ENCODE results near the gene SERPINB5.

SERPINB5 gene

GRCh38 chr18:63470751-63471150 is 6.0 kb upstream of the SERPINB5 start:
- TF ChIP-seq, protein P1, sequence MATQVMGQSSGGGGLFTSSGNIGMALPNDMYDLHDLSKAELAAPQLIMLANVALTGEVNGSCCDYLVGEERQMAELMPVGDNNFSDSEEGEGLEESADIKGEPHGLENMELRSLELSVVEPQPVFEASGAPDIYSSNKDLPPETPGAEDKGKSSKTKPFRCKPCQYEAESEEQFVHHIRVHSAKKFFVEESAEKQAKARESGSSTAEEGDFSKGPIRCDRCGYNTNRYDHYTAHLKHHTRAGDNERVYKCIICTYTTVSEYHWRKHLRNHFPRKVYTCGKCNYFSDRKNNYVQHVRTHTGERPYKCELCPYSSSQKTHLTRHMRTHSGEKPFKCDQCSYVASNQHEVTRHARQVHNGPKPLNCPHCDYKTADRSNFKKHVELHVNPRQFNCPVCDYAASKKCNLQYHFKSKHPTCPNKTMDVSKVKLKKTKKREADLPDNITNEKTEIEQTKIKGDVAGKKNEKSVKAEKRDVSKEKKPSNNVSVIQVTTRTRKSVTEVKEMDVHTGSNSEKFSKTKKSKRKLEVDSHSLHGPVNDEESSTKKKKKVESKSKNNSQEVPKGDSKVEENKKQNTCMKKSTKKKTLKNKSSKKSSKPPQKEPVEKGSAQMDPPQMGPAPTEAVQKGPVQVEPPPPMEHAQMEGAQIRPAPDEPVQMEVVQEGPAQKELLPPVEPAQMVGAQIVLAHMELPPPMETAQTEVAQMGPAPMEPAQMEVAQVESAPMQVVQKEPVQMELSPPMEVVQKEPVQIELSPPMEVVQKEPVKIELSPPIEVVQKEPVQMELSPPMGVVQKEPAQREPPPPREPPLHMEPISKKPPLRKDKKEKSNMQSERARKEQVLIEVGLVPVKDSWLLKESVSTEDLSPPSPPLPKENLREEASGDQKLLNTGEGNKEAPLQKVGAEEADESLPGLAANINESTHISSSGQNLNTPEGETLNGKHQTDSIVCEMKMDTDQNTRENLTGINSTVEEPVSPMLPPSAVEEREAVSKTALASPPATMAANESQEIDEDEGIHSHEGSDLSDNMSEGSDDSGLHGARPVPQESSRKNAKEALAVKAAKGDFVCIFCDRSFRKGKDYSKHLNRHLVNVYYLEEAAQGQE (IDR thresholded peaks at IDR 0.05; ENCODE audit: insufficient read depth in 1 of 2, low read depth in 2 of 2, low read length in 2 of 2): no peak
- TF ChIP-seq FOXP2 (optimal IDR thresholded peaks at IDR 0.05; ENCODE audit: borderline replicate concordance, extremely low read depth, extremely low read length, insufficient read depth): no peak
- TF ChIP-seq POLR2AphosphoS5 (IDR thresholded peaks at IDR 0.05; ENCODE audit: low read depth, low read length): no peak
- no peak for TF ChIP-seq TAF1 (IDR thresholded peaks at IDR 0.05; ENCODE audit: borderline replicate concordance, insufficient read depth, low read length)
- no peak for TF ChIP-seq SIN3A (IDR thresholded peaks at IDR 0.05; ENCODE audit: borderline replicate concordance, insufficient read depth, low read length)

DNA sequence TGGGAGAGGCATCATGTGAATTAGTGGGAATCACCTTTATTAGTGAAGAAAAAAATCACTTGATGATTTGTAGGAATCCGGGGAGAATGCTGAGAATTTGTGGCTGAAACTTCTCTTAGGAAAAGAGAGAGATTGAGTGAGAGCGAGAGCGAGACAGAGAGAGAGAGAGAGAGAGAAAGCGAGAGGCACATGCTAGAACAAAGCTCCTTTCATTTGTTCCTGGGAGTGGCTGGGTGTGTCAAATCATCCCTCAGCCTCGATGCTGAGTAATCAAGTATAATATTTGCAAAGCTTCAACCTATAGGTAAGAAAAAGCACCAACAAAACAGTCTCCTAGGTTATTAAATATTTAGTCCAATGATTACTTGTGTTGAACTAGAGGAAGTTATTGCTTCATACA is 4.4 kb upstream of the SERPINB5 start:
- TF ChIP-seq SIN3A (IDR thresholded peaks at IDR 0.05; ENCODE audit: borderline replicate concordance, insufficient read depth, low read length): no peak
- no peak for TF ChIP-seq TAF1 (IDR thresholded peaks at IDR 0.05; ENCODE audit: borderline replicate concordance, insufficient read depth, low read length)
- TF ChIP-seq, protein P1 (IDR thresholded peaks at IDR 0.05; ENCODE audit: insufficient read depth in 1 of 2, low read depth in 2 of 2, low read length in 2 of 2): no peak
- TF ChIP-seq POLR2AphosphoS5 (IDR thresholded peaks at IDR 0.05; ENCODE audit: low read depth, low read length): no peak
- TF ChIP-seq FOXP2 (optimal IDR thresholded peaks at IDR 0.05; ENCODE audit: borderline replicate concordance, extremely low read depth, extremely low read length, insufficient read depth): no peak

DNA sequence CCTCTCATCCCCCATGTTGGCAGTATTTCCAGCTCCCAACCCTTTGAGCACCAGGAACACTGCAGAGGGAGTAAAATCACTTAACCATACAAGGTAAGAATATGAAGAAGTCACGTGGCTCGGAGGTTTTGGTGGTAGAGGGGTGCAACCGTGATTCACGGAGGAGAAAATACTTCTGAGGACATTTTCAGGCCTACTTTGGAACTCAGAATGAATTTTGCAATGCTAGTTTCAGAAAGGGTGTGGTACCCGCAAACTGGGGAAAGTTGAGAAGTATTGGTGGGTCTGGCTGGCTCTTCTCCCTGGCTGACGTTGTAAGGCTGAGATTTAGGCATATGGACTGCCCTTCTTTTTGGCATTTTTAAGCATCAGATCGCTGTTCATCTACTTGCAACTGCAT is 442 bp downstream of the SERPINB5 start:
- TF ChIP-seq FOXP2 (optimal IDR thresholded peaks at IDR 0.05; ENCODE audit: borderline replicate concordance, extremely low read depth, extremely low read length, insufficient read depth) (no peak), TAF1 (IDR thresholded peaks at IDR 0.05; ENCODE audit: borderline replicate concordance, insufficient read depth, low read length) (no peak), POLR2AphosphoS5 (IDR thresholded peaks at IDR 0.05; ENCODE audit: low read depth, low read length) (no peak), SIN3A (IDR thresholded peaks at IDR 0.05; ENCODE audit: borderline replicate concordance, insufficient read depth, low read length) (no peak)
- TF ChIP-seq, protein P1 (IDR thresholded peaks at IDR 0.05; ENCODE audit: insufficient read depth in 1 of 2, low read depth in 2 of 2, low read length in 2 of 2): no peak

DNA sequence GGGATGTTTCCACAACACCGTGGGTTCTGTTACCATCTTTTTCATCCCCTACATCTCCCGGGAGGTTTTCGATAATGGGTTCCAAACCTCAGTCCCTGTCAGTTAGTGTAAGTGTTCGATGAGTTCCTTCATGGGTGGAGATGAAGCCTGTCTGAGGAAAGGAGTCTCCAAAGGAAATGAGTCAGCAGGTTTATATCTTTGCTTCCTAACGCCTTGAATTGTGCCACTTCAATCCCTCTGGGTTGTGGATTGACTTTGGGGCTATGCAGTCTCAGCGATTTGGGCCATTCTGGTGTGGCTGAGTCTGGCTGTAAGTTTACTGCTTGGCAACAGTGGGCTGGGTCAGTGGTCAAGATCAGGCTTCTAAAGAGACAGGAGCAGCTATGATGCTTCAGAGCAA is 1.2 kb downstream of the SERPINB5 start:
- no peak for TF ChIP-seq FOXP2 (optimal IDR thresholded peaks at IDR 0.05; ENCODE audit: borderline replicate concordance, extremely low read depth, extremely low read length, insufficient read depth)
- TF ChIP-seq, protein P1 (IDR thresholded peaks at IDR 0.05; ENCODE audit: insufficient read depth in 1 of 2, low read depth in 2 of 2, low read length in 2 of 2): no peak
- TF ChIP-seq TAF1 (IDR thresholded peaks at IDR 0.05; ENCODE audit: borderline replicate concordance, insufficient read depth, low read length): no peak
- no peak for TF ChIP-seq POLR2AphosphoS5 (IDR thresholded peaks at IDR 0.05; ENCODE audit: low read depth, low read length)
- TF ChIP-seq SIN3A (IDR thresholded peaks at IDR 0.05; ENCODE audit: borderline replicate concordance, insufficient read depth, low read length): no peak

GRCh38 chr18:63479826-63480225 is 3.1 kb downstream of the SERPINB5 start:
- TF ChIP-seq, protein P1 (IDR thresholded peaks at IDR 0.05; ENCODE audit: insufficient read depth in 1 of 2, low read depth in 2 of 2, low read length in 2 of 2): no peak
- TF ChIP-seq TAF1 (IDR thresholded peaks at IDR 0.05; ENCODE audit: borderline replicate concordance, insufficient read depth, low read length): no peak
- TF ChIP-seq POLR2AphosphoS5 (IDR thresholded peaks at IDR 0.05; ENCODE audit: low read depth, low read length): no peak
- TF ChIP-seq SIN3A (IDR thresholded peaks at IDR 0.05; ENCODE audit: borderline replicate concordance, insufficient read depth, low read length): no peak
- no peak for TF ChIP-seq FOXP2 (optimal IDR thresholded peaks at IDR 0.05; ENCODE audit: borderline replicate concordance, extremely low read depth, extremely low read length, insufficient read depth)

Measured in PFSK-1 (cell line).